ENCODE results near the gene LY86.
"Not testable (repeated sequence)": the region's sequence is repeated elsewhere in the genome, so short reads cannot be mapped to it uniquely, and the experiment has no call there.

Gene LY86

DNA sequence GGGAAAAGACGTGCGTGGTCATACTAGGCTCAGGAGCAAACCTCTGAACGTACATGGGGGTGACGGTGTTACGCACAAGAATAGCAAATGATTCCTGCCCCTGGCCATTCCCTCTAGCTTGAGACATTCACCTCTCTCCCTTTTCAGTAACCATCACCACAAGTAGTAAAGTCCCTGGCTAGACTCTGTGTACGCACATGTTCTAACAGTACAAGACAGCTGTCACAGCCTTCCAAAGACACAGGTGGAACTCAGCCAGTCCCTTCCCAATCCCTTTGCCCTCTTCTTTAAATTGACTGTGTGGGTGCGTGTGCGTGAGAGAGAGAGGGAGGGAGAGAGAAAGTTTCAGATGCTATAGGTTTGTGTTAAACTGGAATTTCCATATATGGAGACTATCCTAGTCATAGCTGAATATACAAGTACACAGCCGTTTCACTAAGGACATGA lies 67.3 kb downstream of the LY86 start:
- no peak for DNase-seq

DNA sequence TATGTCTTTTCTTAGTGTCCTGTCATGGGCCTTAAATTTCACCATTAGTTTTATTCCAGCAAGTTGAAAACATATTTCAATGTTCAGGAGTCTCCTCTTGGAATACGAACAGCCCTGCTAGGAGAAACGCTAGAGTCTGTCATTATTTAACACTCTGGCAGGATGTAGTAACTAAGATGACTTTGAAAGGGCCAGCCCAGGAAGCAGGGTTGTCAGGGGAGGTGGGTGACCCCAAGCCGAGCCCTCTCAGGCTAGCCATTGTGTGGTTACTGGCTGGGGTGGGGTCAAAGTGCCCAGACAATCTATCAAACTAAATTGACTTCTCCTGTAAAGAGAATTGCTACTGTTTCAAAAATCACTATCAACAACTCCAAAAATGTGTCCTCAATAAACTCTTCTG lies 67.8 kb downstream of the LY86 start:
- DNase-seq = no peak

DNA sequence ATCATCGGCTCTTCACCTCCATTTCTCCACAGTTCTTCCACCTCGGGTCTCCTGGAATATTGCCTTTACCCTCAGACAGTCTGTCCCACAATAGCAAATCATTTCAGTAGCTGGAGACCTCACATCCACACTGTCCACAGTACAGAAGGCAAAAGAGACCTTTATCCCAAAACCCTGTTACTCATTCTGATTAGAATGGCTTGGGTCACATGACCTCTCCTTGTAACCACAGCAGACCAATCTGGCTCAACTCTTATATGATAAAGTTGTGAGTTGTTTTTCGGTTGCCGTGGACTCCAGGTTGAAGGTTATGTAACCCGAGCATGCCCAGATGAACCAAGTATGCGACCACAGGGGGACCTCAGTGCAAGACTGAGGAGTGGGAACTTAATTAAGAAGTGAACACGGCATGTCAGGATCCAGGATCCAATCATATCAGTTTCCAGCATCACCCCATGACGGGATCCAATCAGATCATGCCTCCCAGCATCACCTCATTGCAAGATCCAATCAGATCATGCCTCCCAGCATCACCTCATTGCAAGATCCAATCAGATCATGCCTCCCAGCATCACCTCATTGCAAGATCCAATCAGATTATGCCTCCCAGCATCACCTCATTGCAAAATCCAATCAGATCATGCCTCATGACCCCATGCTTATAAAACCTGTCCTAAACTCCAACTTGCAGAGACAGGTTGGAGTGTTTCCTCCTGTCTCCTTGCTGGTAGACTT lies 68.7 kb downstream of the LY86 start:
- no peak for DNase-seq

DNA sequence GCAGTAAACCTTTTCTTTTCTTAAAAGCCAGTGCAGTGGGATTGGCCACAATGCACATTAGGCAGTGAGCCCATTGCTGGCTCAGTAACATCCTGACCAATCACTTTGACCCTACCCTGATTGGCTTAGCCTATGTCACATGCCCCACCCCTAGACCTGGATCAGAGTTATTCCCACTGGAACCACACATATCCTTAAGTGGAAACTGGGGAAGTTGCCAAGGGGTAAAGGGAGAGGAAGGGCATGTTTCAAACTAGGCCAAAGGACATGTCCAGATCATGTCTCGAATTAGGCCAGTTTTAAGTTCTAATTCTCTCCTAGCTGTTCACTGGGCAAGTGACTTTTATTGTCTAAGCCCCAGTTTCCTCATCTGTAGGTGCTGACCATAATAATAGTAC lies 69.3 kb downstream of the LY86 start:
- DNase-seq = no peak

DNA sequence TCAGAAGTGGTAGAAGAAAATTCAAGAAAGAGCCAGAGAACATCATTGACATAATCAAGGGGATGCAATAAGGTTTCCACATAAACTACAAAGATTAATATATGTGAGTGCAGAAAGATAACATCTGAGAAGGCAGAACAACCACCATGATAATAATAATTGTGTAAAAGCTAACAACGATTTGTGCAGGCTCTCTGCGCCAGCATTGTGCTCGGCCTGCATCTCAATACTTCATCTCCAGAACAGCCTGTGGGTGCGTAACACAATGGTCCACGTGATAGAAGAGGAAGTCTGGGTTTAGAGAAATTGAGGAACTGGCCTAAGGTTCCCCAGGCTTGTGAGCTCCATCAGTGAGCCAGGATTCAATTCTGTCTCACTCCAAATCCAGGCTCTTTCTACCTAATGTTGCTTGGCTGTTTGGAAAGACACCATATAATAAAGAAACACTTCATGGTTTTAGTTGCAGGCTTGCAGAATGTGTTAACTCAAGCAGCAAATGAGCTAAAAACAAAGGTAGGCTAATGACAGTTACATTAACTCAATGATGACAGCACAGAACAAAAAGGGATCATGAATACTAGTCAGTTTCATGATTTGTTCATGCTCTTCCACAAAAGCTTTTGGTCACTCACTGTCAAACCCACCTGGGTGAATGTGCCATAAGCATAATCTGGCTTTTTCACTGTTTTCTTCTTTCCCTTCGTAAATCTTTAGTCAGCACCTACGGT lies 71.2 kb downstream of the LY86 start:
- no peak for DNase-seq

DNA sequence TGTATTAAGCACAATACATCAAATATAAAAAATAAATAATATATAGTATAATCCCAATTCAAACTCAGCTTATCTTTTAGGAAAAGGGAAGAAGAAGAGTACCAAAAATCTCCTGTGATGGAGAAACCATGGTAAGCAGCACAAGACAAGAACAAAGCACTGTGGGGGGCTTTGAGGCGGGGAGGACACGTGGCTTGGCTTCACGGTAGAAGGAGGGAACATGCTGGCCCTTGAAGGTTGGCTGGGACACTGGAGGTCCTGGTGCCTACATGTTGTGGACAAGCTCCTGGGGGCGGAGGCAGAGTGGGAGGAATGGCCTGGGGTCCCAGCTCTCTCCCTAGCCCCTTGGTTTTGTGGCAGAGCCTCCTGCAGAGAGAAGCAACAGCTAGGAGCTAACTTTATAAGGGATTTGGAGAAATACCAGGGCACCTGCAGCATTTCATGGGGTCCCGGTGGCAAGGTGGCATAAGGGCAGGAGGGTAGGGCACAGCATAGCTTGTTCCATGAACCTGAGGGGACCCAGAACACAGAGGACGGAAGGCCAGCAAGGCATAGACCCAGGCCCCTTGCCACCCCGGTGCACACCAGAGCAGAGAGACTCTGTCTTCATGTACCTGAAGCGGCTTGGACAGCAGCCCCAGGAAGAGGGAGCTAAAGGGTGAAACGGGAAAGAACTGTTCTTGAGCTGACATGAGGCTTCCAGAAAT lies 72.0 kb downstream of the LY86 start:
- DNase-seq = no peak

DNA sequence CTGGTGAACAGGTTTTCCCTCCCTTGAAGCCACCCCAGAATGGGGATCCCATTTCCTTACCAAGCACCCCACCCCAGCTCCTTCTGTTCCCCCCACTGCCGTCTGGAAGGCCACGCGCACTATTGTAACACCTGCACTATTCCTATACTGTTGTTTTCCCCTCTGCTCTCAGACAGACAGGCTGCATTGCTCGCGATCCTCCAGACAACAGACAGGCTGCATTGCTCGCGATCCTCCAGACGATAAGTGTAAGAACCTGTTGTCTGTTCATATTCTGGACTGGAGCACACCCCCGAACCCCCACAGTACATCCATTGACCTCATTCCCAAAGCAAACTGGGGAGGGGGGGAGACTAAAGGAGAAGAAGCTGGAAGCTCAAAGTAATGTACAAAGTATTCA lies 72.7 kb downstream of the LY86 start:
- no peak for DNase-seq

DNA sequence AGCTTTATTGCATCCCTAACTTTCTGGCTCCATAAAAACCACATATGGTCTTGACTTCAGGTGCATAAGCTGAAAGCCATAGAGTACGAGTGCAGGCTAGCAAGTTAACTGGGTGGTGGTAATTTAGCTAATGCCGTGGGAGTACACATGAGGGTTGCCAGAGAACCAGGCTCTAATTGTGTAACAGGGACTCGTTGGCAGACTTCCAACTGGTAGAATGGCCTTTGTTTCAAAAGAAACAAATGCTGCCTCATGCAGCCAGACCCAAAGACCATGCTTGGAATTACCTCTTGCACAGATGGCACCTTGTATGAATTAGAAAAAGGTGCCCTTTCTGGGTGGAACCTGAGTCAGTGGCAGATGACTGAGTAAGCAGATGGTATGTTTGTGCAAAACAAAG lies 73.2 kb downstream of the LY86 start:
- no peak for DNase-seq

DNA sequence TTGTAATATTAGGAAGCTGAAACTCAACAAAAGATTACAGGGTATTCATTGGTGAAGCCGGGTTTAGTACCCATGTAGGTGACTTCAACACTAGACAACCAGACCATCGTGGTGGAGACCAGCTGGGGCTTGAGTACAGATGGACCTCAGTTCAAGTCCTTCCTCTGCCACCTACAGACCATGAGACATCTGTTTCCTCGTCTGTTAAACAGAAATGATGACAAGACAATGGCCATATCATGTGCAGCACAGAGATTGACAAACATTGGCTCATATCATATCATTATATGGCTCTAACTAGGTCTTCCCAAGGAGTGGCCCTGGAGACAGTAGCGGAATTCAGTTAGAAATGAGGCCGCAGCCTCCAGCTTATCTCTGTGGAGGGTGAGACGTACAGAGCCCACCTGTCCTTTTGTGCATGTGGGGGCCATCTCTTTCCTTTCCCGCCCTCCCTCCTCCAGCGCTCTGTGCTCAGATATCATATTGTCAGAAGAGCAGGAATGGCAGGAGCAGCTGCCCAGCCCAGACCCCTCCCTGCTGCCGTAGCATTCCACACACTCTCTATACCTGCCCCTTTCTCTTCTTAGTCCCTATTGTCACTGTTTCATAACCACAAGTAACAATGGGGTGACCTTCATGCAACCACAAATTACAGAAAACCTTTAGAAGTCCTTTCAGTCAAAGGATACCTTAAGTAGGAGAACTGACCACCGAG lies 75.1 kb downstream of the LY86 start:
- no peak for DNase-seq

DNA sequence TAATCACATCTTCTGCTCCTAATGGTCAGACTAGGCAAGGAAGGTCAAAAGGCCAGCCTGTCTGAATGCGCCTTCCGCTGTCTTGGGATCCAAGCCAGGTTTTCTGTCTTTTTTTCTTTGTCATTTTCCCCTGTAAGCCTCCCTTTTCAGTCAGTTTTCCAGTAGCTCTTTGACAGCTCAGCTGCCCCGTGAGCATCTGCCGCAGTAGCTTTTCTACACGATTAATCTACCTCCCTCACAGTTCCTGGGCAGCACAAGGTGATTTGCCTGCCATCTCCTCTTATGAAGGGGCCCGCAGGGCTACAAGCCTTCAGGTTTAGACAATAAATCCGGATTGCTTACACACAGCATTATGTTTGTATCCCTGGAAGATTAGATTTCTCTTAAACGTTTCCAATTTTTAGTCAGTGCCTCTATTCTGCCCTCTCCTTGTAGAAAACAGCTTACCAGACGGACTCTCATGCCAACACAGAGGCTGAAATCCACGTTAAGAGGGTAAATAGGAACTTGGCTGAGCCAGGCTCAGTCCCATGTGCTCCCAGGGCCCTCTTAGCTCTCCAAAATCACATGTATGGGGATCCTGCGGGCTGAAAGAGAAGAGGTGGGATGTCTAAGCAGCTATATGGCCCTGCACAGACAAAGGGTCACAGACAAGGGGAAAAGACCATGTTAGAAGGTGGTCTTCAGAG lies 77.2 kb downstream of the LY86 start:
- DNase-seq = no peak

DNA sequence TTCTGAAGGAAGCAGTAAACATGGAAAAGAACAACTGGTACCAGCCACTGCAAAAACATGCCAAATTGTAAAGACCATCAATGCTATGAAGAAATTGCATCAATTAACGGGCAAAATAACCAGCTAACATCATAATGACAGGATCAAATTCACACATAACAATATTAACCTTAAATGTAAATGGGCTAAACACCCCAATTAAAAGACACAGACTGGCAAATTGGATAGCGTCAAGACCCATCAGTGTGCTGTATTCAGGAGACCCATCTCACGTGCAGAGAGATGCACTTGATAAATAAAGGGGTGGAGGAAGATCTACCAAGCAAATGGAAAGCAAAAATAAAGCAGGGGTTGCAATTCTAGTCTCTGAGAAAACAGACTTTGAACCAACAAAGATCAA lies 81.6 kb downstream of the LY86 start:
- DNase-seq = not testable (repeated sequence)

DNA sequence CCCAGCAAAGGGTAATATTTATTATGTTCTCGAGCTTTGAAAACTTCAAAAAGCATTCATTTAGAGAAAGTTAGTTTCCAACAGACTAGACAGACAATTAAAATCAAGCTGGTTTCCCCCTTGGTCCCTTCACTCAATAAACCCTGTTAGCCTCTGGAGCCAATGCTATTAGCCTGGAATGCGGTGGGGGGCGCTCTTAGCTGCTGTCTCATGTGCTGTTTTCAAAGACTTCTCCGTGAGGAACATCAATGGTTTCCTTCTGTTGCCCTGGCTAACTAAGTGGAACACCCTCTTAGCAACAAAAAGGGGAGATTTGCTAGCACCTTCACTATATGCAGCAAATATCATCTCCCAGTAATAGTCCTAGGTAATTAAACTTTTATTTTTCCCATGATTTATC lies 86.4 kb downstream of the LY86 start:
- DNase-seq = no peak

DNA sequence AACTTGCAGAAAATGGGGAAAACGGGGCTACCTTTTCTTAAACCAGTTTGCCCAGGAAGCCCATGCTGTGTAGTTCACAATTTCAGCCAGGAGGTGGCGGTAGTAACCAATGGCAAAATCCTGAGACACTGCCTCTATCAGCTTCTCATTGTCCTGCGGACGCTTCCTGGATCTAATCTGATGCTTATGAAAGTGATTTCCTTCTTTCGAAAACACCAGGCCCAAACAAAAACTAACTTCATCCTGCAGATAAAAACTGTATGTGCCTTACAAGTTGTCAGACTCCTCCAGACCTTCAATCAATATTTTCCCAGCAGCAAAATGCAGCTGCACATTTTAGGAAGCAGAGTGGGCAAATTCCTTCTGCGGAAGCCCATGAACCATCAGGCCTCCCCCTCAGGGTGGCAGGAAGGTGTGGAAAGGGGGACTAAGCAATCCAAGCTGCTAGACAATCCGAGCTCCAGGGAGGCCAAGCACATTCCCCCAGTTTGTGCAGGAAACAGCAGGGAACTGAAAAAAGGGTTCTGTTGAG lies 88.5 kb downstream of the LY86 start:
- peak; percentile 88 for DNase-seq

DNA sequence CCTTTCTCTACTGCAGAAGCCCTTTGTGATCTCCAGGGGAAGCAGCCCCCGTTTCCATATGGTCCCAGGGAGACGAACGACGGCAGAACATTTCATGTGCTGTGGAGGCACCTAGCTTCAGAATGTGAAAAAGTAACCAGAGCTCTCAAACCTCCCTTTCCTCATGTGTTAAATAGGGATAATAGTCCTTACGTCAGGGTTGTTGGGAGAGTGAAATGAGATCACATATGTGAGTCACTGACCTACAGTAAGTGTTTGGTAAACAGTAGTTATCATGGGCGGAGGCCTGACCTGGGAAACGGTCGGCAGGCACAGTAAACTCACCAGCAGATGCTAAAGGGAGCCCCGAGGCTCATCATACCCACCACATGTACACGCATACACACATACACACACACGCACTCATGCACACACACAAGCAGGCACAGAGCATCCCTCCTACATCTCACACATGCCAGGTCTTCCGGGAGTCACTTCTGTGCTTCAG lies 89.7 kb downstream of the LY86 start:
- no peak for DNase-seq

DNA sequence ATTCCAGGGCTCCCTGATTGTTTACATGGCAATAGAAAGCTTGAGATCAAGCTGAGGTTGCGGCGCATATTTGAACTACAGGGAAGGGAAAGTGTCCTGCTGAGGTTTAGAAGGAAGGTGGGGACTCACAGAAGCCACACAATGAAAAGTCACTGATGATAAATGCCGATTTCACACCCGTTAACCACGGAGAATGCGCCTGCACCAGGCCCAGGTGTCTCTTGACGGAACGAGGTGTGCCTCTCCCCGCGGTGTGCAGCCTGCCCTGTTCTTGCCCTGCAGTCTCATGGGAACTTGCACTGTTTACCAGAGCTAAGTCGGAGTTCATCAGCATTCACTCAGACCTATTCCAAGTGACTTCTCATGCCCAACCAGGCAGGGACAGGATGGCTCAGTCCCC lies 90.3 kb downstream of the LY86 start:
- no peak for DNase-seq

DNA sequence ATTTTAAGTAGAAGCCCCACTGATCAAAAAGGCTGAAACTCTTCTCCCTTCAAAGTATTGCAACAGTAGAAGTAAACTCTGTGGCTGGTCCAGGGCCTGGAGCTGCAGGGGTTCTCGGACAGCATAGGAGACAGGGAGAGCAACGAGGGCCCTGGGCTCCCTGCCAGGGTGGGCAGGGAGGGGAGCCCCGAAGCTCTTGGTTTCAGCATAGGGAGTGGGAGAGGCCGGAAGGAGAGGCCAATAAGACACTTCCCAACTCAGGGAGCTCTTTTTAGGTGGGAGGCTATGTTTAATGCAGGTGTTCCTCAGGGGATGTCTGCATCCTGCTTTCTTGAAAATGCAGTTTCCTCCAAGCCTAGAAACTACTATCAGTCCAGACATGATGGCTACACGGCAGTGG lies 91.1 kb downstream of the LY86 start:
- DNase-seq = no peak

DNA sequence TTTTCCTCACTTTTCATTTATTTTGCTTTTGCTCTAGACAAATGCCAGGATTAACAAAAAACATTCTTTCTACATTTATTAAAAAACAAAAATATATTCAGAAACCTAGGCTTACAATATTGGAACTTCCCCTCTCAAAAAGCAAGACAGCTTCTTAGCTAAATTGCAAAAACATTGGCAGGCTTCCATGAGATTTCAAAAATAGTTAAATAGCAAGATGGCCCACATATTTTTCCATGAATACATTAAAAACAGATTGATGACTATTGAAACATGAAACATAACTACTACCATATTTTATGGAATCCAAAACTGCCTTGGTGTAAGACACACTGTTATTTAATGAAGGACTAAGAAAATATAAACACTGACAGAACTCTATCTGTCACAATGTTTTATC lies 92.0 kb downstream of the LY86 start:
- no peak for DNase-seq

DNA sequence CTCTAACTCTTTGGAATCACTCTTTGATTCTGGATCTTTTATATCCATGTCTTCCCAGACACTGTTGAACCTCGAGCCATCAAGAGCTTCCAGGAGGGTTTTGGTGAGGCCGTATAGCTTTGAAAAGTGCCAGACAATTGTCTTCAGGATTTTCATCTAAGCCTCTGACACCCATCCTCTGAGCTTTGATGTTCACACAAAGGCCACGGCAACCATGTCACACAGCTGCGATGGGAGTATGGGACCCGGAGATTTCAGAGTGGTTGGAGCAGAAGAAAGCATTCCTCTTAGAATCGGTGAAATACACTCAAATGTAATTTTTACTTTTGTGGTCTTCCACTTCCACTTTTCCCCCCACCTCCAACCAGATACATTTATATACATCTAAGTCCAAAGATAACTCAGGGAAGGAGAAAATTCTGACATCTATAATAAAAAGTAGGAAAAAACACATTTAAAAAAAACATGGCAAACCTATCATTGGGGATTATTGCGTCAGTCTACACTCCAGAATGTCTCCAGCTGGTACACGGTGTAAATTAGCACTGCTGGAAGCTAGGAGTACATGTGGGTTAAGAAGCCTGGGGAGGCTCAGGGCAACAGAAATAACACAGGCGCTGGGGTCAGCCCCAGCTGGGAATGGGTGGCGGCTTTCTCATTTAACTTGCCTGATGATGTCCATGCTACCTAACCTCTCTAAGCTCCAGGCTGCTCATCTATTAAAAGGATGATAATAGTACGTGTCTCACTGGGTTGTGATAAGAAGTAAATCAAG lies 92.7 kb downstream of the LY86 start:
- DNase-seq = no peak

DNA sequence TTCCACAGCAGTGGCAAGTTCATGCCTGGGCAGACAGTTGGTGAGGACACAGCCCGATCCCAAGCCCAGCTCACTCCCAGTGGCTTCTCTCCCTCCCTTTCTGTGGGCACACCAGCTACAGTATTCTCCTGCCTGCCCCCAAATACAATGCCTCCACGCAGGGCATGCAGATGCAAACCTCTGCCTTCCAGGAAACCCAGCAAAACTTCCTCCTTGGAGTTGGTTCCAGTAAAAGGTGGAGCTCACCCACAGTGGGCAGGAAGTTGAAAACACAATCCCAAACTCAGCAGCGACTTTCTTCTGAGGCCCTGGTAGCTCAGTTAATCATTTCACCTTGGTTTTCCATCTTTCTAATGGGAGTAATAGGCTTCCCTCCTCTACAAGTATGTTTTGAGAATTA lies 93.7 kb downstream of the LY86 start:
- DNase-seq = no peak

DNA sequence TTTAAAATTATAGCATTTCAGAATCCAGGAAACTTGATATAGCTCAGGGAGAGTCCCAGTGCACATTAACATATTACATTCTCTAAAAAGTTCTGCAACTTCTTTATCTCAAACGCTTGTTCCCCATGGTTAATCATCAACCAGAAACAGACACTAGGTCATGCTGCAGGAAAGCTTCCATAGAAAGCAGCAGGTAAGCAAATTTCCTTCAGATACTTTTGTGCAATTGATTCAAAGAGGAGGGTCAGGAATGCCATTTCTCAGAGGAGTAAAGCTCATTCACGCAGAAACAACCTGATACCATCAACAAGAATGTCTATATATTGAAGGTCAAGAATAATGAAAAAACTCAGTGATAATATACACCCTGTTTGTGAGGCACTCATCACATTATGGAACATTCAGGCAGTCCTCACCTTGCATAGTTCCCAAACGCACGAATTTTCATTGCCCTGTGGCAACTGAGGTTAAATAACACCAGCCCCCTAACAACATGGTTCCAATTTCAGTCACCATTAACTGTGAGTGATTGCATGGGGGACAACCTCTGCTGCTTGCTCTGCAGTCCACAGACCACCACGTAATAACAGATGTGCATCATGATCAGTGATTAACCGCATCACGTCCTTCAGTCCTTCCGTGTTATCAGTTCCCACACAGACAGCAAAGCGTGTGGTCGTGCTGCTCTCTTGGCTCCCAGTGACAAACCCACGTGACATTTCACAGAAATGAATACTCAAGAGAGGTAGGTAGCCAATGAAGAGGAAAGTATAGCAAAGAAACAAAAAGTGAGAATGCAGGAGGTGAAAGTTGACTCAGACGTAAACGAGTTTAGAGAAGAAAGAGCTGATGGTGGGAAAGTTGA lies 95.7 kb downstream of the LY86 start:
- no peak for DNase-seq

All from femur (tissue), 1 donor.